SHP77 treated with DMSO at 0.1 percent for 48 hours (cell line): ENCODE measurements around the gene SLC7A11.
"Not testable (repeated sequence)": the region's sequence is repeated elsewhere in the genome, so short reads cannot be mapped to it uniquely, and the experiment has no call there.

Experiments used
- DNase-seq: peaks from one replicate; lab custom pipeline; 2025; lab: John Stamatoyannopoulos, UW

The SLC7A11 gene

GRCh38 chr4:138242834-138243156, 646 bp upstream of the SLC7A11 start:
- no peak for DNase-seq

GRCh38 chr4:138241281-138242075, 671 bp downstream of the SLC7A11 start:
- DNase-seq: no peak

DNA sequence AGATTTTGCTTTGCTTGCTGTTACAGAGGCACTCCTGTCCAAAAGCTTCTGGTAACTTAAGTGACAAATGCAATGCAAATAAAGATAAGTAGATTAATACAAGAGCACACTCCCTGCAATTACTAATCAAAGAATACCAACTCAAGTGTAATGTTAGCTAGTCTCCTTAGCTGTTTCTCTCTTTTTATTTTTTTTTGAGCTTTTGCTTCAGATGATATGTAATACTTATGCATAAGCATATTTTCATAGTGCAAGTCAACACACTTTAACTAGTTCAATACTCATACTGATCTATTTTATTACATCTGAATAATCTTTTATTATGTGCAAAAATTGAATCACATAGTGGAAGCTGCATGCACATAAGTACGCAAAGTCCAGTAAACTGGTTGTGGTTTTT, 2.7 kb downstream of the SLC7A11 start:
- no peak for DNase-seq

DNA sequence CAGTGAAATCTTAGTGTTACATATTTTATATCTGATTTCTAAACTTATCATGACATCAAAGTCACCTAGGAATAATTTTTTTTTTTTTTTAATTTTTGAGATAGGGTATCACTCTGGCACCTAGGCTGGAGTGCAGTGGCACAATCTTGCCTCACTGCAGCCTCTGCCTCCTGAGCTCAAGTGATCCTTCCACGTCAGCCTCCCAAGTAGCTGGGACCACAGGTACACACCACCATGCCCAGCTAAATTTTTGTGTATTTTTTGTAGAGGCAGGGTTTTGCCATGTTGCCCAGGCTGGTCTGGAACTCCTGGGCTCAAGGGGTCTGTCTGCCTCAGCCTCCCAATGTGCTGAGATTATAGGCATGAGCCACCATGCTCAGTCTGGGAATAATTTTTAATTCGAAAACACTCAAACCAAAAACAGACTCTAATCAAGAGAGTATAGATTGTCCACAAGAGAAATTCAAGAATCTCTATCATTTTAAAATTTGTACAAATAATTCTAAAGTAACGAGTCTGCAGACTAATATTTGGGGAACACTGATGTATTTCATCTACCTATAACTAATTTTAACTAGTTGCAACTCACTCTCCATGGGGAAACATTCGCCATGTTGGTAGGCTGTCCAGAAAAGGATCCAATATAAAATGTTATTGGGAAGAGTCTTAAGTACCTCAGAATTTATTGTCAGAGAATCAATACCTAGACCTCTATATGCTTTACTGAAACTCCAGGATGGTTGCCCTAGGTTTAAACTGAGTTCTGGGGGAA, 3.4 kb downstream of the SLC7A11 start:
- DNase-seq: no peak

DNA sequence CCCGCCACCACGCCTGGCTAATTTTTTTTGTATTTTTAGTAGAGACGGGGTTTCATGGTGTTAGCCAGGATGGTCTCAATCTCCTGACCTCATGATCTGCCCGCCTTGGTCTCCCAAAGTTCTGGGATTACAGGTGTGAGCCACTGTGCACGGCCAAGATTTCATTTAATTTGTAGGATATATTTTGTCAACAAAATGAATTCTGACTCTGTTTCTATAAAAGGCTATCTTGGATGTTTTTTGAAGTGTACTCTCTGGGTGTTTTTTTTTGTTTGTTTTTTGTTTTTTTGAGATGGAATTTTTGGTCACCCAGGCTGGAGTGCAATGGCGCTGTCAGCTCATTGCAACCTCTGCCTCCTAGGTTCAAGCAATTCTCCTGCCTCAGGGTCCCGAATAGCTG, 5.0 kb downstream of the SLC7A11 start:
- not testable (repeated sequence) for DNase-seq

- DNase-seq: no peak
Measured at GRCh38 chr4:138236037-138236436, 6.1 kb downstream of the SLC7A11 start.

GRCh38 chr4:138235419-138235952, 6.7 kb downstream of the SLC7A11 start:
- no peak for DNase-seq

DNA sequence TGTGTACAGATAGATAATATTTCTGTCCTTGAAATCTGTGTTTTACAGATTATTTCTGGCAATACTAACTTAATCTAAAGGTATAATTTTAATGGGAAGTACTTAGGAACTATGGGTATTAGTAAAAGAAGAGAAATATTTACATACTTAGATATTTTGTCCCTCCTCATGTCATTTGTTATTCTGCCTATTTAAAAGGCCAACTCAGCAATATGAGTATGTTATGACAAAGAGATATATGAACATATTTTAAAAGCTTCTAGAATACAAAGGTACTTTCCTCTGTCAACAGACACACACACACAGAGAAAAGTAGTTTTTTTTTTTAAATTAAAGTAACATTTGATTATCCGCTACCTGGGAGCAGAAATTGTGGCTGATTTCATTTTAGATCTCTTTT, 7.9 kb downstream of the SLC7A11 start:
- DNase-seq: no peak

- DNase-seq: no peak
Measured at GRCh38 chr4:138233313-138234034, 8.7 kb downstream of the SLC7A11 start.

DNA sequence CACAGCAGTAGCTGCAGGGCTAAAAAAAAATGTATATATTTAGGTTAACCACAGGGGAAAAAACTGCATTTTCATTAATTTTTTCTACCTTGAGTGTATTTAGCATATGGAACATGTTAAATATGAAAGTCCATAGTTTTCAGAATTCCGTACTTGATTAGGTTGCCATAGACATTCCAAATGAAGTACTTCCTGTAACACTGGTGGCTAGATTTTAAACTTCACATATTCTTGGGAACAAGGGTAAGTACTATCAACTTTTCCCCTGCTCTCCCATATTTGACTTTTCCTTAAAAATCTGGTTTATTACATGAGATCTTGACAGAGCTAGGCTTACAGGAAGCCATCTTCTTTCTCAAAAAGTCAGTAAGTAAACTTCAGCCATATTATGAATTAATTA, 9.8 kb downstream of the SLC7A11 start:
- DNase-seq: no peak

DNA sequence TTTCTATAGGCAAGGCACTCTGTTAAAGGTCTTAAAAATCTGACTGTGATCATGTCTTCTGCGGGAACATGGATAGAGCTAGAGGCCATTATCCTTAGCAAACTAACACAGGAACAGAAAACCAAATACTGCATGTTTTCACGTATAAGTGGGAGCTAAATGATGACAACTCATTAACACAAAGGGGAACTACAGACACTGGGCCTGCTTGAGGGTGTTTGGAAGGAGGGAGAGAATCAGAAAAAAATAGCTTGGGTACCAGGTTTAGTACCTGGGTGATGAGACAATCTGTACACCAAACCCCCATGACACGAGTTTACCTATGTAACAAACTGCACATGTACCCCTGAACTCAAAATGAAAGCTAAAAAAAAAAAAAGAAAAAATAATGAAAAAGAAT, 12.1 kb downstream of the SLC7A11 start:
- no peak for DNase-seq

DNA sequence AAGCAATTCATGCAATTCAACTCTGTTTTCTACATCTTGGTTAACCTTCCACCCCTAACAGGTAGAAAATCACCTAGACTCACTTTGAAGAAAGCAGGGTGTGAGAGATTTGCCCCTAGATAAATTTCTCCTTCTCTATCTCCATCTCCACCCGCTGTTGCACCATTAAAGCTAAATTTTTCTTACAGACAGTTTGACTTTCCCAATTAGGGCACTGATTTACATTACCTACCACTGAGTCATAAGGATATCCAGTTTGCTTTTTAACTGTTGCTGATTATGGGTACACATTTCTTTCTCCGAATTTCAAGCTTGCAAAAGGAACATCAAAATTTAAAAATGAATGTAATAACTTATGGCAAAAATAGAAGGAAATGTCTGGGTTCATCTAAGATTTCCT, 13.0 kb downstream of the SLC7A11 start:
- DNase-seq: no peak

GRCh38 chr4:138226351-138226750, 15.8 kb downstream of the SLC7A11 start:
- DNase-seq: no peak

GRCh38 chr4:138225477-138225876, 16.7 kb downstream of the SLC7A11 start:
- no peak for DNase-seq

DNA sequence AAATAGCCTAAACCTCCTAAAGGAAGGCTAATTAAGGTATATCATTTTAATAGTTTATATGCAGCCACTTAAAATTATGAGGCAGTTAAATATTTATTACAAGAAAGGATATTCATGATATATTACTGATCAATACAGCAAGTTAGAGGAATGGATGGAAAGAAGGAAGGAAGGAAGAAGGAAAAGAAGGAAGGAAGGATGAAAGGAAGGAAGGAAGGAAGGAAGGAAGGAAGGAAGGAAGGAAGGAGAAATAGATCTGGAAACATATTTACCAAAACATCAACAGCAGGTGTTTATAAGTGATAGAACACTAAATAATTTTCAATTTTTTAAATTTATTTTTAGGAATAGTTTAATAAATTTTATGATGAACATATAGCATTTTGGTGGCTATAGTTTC, 17.5 kb downstream of the SLC7A11 start:
- DNase-seq: no peak

DNA sequence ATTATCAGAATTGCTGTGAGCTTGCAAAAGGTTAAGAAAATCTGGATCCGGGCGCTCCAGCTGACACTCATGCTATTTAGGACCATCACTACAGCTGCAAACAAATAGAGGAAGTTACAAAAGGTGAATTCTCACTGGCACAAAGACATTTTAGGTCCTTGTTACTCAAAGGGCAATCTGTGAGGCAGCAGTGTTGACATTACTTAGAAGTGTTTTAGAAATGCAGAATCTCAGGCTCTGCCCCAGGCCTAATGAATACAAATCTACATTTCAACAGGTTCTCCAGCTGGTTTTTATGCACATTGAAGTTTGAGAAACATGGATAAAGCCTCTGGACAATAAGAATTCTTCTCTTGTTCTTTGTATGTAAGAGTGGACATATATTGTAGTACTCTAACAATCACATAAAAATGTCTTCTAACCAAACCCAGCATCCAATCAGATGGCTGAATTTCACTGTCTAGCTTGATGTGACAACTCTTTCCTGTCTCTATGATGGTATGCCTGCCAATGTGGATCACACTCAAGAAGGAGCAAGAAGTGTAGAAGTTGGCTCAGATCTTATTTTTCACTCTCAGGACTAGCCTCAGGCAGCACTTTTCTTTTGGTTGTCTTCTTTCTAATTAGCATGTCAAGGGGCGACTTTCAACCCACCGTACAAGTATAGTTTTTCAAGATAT, 18.8 kb downstream of the SLC7A11 start:
- DNase-seq: no peak

DNA sequence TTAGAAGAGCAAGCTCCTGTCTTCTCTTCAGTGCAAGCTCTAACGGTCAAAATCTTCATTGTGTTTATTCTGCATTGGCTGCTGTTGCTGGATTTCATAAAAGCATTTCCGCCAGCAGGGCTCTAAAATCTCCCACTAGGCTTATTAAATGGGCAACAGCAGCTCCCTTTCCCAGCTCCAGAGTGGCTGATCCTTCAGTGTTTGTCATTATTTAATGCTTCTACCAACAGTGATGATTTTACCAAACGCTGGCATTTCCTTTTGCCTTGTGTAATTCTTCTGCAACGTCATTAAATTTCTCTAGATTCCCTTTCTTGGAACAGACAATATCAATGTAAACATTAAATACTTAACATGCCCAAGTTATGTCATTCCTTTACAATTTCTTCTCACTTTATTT, 20.1 kb downstream of the SLC7A11 start:
- no peak for DNase-seq

DNA sequence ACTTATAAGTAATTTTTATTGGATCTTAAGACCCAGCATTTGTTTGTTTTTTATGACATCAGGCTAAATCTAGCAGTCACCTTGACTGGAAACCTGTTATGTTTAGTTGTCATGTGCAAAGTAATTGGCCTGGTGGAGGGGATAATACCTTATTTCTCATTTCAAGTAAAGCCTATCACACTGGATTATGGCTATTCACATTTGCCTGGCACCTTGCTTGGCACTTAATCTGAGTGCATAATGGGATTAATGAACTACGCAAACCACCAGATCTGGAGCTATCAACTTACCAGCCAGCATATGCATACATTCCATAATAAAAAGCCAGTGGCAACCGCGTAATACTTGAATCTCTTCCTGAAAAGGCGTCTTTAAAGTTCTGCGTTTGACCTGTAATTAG, 23.2 kb downstream of the SLC7A11 start:
- DNase-seq: no peak

DNA sequence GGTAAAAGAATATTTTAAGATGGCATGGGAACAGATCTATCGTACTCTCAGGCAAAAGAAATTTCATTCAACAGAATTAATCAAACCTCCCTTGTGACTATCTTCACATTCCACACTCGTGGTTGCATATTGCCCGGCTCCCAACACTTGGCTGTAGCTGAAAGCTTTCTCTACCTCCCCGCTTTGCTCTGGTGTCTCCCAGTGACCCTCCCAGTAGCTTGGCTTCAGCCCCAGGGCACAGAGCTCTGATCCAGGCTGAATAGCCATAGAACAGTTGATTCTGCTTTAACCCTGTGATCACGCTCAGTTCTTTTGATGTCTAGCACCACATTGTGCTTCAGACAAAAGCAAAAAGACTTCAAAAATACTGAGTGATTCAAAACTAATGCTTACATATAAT, 24.6 kb downstream of the SLC7A11 start:
- no peak for DNase-seq

GRCh38 chr4:138216272-138216867, 25.8 kb downstream of the SLC7A11 start:
- no peak for DNase-seq

- not testable (repeated sequence) for DNase-seq
Measured at GRCh38 chr4:138210576-138210975, 31.6 kb downstream of the SLC7A11 start.

- DNase-seq: no peak
Measured at GRCh38 chr4:138209094-138209493, 33.1 kb downstream of the SLC7A11 start.
